GM23338 (cell line): ENCODE data around the gene ATG2A. TPM values are rescaled to one million over a fixed set of nuclear protein-coding genes. Genes with fewer than 3 reads are reported as not detected.
A peak's percentile ranks its signal among the peaks of the same experiment; 100 is the strongest.

Experiments used
- ATAC-seq: fragments of 200-7000 bp; cut with Tn5 transposase; 3 replicates; pipeline ENCODE4 v1.9.1; 2020
- DNase-seq: peaks from one replicate; pipeline ENCODE4 v3.0.0-alpha.2; 2015; ENCODE audit warnings: low spot score
- H2AFZ ChIP-seq: fragments of 200-600 bp; sonication (generic); 2 replicates; pipeline ENCODE4 v1.8.0; 2016; ENCODE audit warnings: antibody characterized with exemption, mild to moderate bottlenecking, moderate library complexity
- H3F3A ChIP-seq: fragments of 200-600 bp; sonication (generic); replicated peaks from 2 replicates; pipeline ENCODE4 v1.8.0; 2017; ENCODE audit warnings: antibody characterized with exemption, mixed run types, low read depth
- H3K27ac ChIP-seq: fragments of 200-600 bp; sonication (generic); 2 replicates; pipeline ENCODE4 v1.6.1; 2016; ENCODE audit warnings: low read depth
- H3K27me3 ChIP-seq: fragments of 200-600 bp; sonication (generic); 2 replicates; pipeline ENCODE4 v1.8.0; 2016; ENCODE audit warnings: mild to moderate bottlenecking, mixed run types, moderate library complexity; ENCODE audit not compliant: insufficient read depth
- H3K36me3 ChIP-seq: fragments of 200-600 bp; sonication (generic); 2 replicates; pipeline ENCODE4 v1.8.0; 2016; ENCODE audit warnings: mild to moderate bottlenecking; ENCODE audit not compliant: insufficient read depth
- H3K4me1 ChIP-seq: fragments of 200-600 bp; sonication (generic); 2 replicates; pipeline ENCODE4 v1.8.0; 2016; ENCODE audit warnings: mild to moderate bottlenecking, moderate library complexity; ENCODE audit not compliant: insufficient read depth
- H3K4me2 ChIP-seq: fragments of 200-600 bp; sonication (generic); 2 replicates; pipeline ENCODE4 v1.7.1; 2017; ENCODE audit warnings: mixed run types
- H3K4me3 ChIP-seq: fragments of 200-600 bp; sonication (generic); 2 replicates; pipeline ENCODE4 v1.6.1; 2016; ENCODE audit warnings: mixed run types
- H3K79me2 ChIP-seq: fragments of 200-600 bp; sonication (generic); replicated peaks from 2 replicates; pipeline ENCODE4 v1.8.0; 2017; ENCODE audit warnings: mild to moderate bottlenecking; ENCODE audit not compliant: insufficient read depth
- H3K9me2 ChIP-seq: fragments of 200-600 bp; sonication (generic); 2 replicates; pipeline ENCODE4 v1.8.0; 2017; ENCODE audit not compliant: insufficient read depth
- H4K20me1 ChIP-seq: fragments of 200-600 bp; sonication (generic); replicated peaks from 2 replicates; pipeline ENCODE4 v1.8.0; 2017; ENCODE audit warnings: mild to moderate bottlenecking; ENCODE audit not compliant: insufficient read depth
- H3K27ac Mint-ChIP-seq: 2 replicates; pipeline ENCODE4 v1.8.0; 2020; ENCODE audit warnings: inconsistent platforms, mild to moderate bottlenecking, moderate library complexity, mixed read lengths
- H3K27me3 Mint-ChIP-seq: 3 replicates; pipeline ENCODE4 v1.8.0; 2022; ENCODE audit warnings: low read depth, mild to moderate bottlenecking, moderate library complexity, mixed read lengths, inconsistent platforms; ENCODE audit not compliant: insufficient read depth, poor library complexity
- H3K36me3 Mint-ChIP-seq: 3 replicates; pipeline ENCODE4 v1.8.0; 2021; ENCODE audit warnings: low read depth, mild to moderate bottlenecking, inconsistent platforms, moderate library complexity, mixed read lengths
- H3K4me1 Mint-ChIP-seq: 3 replicates; pipeline ENCODE4 v1.8.0; 2020; ENCODE audit warnings: mild to moderate bottlenecking, inconsistent platforms, mixed read lengths
- H3K4me3 Mint-ChIP-seq: 3 replicates; pipeline ENCODE4 v1.8.0; 2021; ENCODE audit warnings: moderate library complexity, mild to moderate bottlenecking, inconsistent platforms, mixed read lengths
- H3K9me3 Mint-ChIP-seq: 3 replicates; pipeline ENCODE4 v1.8.0; 2020; ENCODE audit warnings: moderate library complexity, mild to moderate bottlenecking, inconsistent platforms, mixed read lengths
- CTCF ChIP-seq, 2 experiments: fragments of 200-600 bp in 1 of 2; sonication (generic) in 1 of 2; conservative IDR thresholded peaks; 2 replicates each; pipeline versions ENCODE4 v1.5.1 to v1.6.1; 2016 to 2017; ENCODE audit warnings: antibody characterized with exemption in 2 of 2, low read depth in 2 of 2, mild to moderate bottlenecking in 2 of 2, moderate library complexity in 1 of 2
- ETS1 ChIP-seq: IDR thresholded peaks from 2 replicates; pipeline ENCODE4 v1.6.1; 2016; ENCODE audit warnings: antibody characterized with exemption
- EZH2phosphoT487 ChIP-seq: fragments of 200-600 bp; sonication (generic); IDR thresholded peaks from one replicate; pipeline ENCODE4 v1.8.1; 2018; ENCODE audit warnings: antibody characterized with exemption; ENCODE audit not compliant: unreplicated experiment
- JUNB ChIP-seq: IDR thresholded peaks from one replicate; pipeline ENCODE4 v1.6.1; 2016; ENCODE audit warnings: antibody characterized with exemption; ENCODE audit not compliant: unreplicated experiment
- POLR2AphosphoS5 ChIP-seq: IDR thresholded peaks from 2 replicates; pipeline ENCODE4 v1.6.1; 2016; ENCODE audit warnings: antibody characterized with exemption, low read depth
- ZNF114 ChIP-seq: fragments of 250-450 bp; sonication (Bioruptor Pico); IDR thresholded peaks from 2 replicates; pipeline ENCODE4 v1.5.0; 2020; ENCODE audit warnings: mild to moderate bottlenecking, moderate library complexity
- ZNF331 ChIP-seq: fragments of 250-450 bp; sonication (Bioruptor Pico); IDR thresholded peaks from 2 replicates; pipeline ENCODE4 v1.5.0; 2020; ENCODE audit warnings: low read depth, mild to moderate bottlenecking, moderate library complexity
- polyA plus RNA-seq: library from polyadenylated mRNA; unstranded; fragments of >200 nt; fragmentation: Nextera tagmentation; extraction: Ambion mirVana; gene quantifications from 2 replicates; pipeline ENCODE4 v1.2.1, GENCODE V29; 2016
- total RNA-seq: library from RNA; depleted of rRNA; stranded (reverse); fragments of >200 nt; shearing (Covaris generic); gene quantifications from 2 replicates; pipeline ENCODE4 v1.2.3, GENCODE V29; 2014
- TF ChIP-seq, protein P1 (sequence below): fragments of 250-450 bp; sonication (Bioruptor Pico); IDR thresholded peaks from 2 replicates; pipeline ENCODE4 v1.5.0; 2020; ENCODE audit warnings: mild to moderate bottlenecking, moderate library complexity

ATG2A gene
- total and polyA plus RNA-seq, 2 experiments from 2014 or later, result 8.7 to 31.7 TPM

- TF ChIP-seq CTCF (conservative IDR thresholded peaks at IDR 0.05; ENCODE audit: low read depth in 2 of 2), result no peak
- TF ChIP-seq ZNF114 (CRISPR knock-in tag), result no peak
Measured at GRCh38 chr11:64848214-64848825, 68.7 kb downstream of the ATG2A start (continued).

DNA sequence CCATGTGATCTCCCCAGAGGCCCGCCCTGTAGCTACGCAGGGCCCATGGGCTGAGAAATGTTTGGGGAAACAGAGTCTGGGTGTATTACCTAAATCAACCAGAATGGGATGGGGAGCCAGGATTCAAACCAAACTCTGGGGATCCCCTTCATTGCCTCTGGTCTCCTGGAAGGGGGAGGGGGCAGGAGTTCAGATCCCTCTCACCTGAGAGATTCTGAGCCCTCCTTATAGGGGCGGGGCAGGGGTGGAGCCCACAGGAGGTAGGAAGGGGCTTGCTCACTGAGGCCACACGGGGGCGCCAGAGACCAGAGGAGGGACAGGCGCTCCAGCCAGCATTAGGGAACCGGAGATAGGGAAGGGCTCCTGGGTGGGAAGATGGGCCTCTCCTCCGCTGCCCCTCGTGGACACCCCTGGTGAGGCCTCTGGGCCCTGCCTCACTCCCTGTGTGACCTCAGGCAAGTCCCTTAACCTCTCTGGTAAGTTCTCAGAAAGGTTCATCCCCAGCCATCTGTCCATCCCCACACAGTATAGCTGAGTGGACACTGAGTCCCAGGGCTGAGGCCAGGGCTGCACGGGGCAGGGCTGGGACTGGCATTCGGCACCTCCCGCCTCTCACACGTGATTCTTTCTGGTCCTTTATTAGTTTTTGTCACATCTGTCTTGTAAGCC, 69.9 kb downstream of the ATG2A start:
- Histone ChIP-seq H4K20me1 (no peaks in the 10 kb centered on the region), H2AFZ (peak overlapping the region; percentile 61), H3K79me2 (no peaks in the 10 kb centered on the region), H3K4me1 (peaks cover 15% of the 10 kb centered on the region), H3K4me2 (peak overlapping the region; percentile 23; the same call in 1 of the 2 replicates), H3K36me3 (no peaks in the 10 kb centered on the region), H3K27me3 (no peaks in the 10 kb centered on the region), H3K9me2 (no peaks in the 10 kb centered on the region), H3K27ac (peak overlapping the region; percentile 11; the same call in 1 of the 2 replicates), H3K4me3 (no peak overlapping the region), H3F3A (no peaks in the 10 kb centered on the region)
- DNase-seq (peak; percentile 98), ATAC-seq (peak; percentile 65)
- TF ChIP-seq ZNF331 (no peak), EZH2phosphoT487 (no peak), JUNB (no peak), CTCF (conservative IDR thresholded peaks at IDR 0.05; ENCODE audit: low read depth in 2 of 2) (peak; percentile 97 to 98), ETS1 (no peak), POLR2AphosphoS5 (no peak)
- TF ChIP-seq, protein P1, sequence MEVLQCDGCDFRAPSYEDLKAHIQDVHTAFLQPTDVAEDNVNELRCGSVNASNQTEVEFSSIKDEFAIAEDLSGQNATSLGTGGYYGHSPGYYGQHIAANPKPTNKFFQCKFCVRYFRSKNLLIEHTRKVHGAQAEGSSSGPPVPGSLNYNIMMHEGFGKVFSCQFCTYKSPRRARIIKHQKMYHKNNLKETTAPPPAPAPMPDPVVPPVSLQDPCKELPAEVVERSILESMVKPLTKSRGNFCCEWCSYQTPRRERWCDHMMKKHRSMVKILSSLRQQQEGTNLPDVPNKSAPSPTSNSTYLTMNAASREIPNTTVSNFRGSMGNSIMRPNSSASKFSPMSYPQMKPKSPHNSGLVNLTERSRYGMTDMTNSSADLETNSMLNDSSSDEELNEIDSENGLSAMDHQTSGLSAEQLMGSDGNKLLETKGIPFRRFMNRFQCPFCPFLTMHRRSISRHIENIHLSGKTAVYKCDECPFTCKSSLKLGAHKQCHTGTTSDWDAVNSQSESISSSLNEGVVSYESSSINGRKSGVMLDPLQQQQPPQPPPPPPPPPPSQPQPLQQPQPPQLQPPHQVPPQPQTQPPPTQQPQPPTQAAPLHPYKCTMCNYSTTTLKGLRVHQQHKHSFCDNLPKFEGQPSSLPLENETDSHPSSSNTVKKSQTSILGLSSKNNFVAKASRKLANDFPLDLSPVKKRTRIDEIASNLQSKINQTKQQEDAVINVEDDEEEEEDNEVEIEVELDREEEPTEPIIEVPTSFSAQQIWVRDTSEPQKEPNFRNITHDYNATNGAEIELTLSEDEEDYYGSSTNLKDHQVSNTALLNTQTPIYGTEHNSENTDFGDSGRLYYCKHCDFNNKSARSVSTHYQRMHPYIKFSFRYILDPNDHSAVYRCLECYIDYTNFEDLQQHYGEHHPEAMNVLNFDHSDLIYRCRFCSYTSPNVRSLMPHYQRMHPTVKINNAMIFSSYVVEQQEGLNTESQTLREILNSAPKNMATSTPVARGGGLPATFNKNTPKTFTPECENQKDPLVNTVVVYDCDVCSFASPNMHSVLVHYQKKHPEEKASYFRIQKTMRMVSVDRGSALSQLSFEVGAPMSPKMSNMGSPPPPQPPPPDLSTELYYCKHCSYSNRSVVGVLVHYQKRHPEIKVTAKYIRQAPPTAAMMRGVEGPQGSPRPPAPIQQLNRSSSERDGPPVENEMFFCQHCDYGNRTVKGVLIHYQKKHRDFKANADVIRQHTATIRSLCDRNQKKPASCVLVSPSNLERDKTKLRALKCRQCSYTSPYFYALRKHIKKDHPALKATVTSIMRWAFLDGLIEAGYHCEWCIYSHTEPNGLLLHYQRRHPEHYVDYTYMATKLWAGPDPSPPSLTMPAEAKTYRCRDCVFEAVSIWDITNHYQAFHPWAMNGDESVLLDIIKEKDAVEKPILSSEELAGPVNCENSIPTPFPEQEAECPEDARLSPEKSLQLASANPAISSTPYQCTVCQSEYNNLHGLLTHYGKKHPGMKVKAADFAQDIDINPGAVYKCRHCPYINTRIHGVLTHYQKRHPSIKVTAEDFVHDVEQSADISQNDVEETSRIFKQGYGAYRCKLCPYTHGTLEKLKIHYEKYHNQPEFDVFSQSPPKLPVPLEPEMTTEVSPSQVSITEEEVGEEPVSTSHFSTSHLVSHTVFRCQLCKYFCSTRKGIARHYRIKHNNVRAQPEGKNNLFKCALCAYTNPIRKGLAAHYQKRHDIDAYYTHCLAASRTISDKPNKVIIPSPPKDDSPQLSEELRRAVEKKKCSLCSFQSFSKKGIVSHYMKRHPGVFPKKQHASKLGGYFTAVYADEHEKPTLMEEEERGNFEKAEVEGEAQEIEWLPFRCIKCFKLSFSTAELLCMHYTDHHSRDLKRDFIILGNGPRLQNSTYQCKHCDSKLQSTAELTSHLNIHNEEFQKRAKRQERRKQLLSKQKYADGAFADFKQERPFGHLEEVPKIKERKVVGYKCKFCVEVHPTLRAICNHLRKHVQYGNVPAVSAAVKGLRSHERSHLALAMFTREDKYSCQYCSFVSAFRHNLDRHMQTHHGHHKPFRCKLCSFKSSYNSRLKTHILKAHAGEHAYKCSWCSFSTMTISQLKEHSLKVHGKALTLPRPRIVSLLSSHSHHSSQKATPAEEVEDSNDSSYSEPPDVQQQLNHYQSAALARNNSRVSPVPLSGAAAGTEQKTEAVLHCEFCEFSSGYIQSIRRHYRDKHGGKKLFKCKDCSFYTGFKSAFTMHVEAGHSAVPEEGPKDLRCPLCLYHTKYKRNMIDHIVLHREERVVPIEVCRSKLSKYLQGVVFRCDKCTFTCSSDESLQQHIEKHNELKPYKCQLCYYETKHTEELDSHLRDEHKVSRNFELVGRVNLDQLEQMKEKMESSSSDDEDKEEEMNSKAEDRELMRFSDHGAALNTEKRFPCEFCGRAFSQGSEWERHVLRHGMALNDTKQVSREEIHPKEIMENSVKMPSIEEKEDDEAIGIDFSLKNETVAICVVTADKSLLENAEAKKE (CRISPR knock-in tag), result no peak
- H3K36me3 Mint-ChIP-seq, result no peaks in the 10 kb centered on the region
- H3K27me3 Mint-ChIP-seq, result peaks cover 15% of the 10 kb centered on the region
- H3K4me1 Mint-ChIP-seq, result peaks cover 39% of the 10 kb centered on the region
- H3K27ac Mint-ChIP-seq, result peak overlapping the region; percentile 92; the same call in 1 of the 2 replicates
- no peak overlapping the region; the same call in 2 of the 3 replicates for H3K4me3 Mint-ChIP-seq
- H3K9me3 Mint-ChIP-seq, result no peaks in the 10 kb centered on the region
